ENCODE data around the gene SOX30.

SOX30 gene

DNA sequence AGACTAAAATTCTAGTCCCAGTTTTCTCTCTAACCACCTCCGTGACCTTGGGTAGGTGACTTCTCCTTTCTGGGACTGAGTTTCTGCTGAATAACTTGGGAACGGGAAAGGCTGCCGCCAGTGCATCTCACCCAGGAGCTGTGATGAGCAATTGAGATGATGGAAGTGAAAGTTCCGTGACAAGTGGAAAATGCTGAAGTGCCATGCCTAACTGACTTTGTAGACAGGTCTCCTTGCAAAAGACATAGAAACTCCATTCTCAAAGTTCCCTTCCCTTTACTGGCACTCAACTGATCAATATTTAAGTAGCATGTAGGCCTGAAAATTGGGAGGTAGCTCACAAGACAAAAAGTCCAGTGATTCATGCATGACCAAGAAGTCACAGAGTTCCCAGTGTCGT, 70.3 kb downstream of the SOX30 start:
- CTCF ChIA-PET: interaction anchor here (0.7 kb wide), 1 partner anchor 13 kb away, joined by 3 read pairs; no protein-coding TSS in a partner anchor
- TF ChIP-seq, protein P1, sequence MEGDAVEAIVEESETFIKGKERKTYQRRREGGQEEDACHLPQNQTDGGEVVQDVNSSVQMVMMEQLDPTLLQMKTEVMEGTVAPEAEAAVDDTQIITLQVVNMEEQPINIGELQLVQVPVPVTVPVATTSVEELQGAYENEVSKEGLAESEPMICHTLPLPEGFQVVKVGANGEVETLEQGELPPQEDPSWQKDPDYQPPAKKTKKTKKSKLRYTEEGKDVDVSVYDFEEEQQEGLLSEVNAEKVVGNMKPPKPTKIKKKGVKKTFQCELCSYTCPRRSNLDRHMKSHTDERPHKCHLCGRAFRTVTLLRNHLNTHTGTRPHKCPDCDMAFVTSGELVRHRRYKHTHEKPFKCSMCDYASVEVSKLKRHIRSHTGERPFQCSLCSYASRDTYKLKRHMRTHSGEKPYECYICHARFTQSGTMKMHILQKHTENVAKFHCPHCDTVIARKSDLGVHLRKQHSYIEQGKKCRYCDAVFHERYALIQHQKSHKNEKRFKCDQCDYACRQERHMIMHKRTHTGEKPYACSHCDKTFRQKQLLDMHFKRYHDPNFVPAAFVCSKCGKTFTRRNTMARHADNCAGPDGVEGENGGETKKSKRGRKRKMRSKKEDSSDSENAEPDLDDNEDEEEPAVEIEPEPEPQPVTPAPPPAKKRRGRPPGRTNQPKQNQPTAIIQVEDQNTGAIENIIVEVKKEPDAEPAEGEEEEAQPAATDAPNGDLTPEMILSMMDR (conservative IDR thresholded peaks at IDR 0.05; ENCODE audit: low read depth): no peak
- POLR2A ChIA-PET (ENCODE audit: low non-redundant PET): no interaction called here
- DNase-seq (ENCODE audit: low spot score): no peak
- no peak overlapping the region for H3K27ac ChIP-seq

DNA sequence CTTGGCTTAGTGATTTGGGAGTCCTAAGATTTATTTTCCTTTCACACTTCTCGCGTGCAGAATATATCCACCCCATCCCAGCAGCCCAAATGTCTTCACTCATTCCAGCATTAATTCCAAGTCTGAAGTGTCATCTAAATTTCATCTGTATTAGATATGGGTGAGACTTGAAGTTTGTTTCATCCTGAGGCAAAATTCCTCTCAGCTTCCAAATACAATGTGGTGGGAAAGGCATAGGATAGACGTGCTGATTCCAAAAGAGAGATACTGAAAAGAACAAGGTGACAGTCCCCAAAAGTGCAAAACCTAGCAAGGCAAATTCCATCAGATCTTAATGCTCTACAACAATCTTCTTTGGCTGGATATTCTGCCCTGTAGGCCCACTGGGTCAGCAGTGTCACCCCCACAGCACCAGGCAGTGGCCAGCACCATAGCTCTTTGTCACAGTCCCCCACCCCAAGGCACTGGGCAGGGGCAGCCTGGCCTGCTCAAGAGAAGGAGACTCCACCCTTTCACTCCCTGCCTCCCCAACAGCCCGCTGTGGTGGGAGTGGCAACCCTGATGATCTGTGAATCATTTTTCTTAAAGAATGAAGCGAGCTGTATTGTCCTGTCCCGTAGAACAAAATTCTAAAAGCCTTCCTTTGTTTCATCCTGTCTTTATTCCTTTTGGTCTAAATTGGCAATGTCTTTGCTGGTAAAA, 74.0 kb downstream of the SOX30 start:
- TF ChIP-seq, protein P1 (conservative IDR thresholded peaks at IDR 0.05; ENCODE audit: low read depth): no peak
- POLR2A ChIA-PET (ENCODE audit: low non-redundant PET): no interaction called here
- no peak for DNase-seq (ENCODE audit: low spot score)
- CTCF ChIA-PET: interaction anchor here (0.6 to 0.8 kb wide), 3 partner anchors 118 to 350 kb away, joined by 3 to 4 read pairs (median 4); partner anchors contain the start of gene NIPAL4
- H3K27ac ChIP-seq: no peak overlapping the region

DNA sequence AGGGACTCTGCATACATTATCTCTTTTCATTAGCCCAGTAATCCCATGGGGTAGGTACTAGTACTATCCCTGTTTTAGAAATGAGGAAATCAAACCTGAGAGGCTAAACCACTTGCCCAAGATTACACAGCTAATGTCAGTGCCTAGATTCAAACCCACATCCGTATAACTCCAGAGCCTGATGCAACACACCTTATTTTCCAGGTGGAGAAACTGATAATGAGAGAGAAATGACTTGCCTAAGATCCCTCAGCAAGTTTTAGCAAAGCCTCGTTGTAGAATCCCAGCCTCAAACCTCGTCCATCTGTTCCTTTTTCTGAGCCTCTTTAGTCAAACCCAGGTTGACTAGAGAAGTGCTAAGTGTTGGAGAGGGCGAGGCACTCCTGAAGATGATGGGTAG, 75.6 kb downstream of the SOX30 start:
- POLR2A ChIA-PET (ENCODE audit: low non-redundant PET): no interaction called here
- no peak overlapping the region for H3K27ac ChIP-seq
- TF ChIP-seq, protein P1 (conservative IDR thresholded peaks at IDR 0.05; ENCODE audit: low read depth): no peak
- DNase-seq (ENCODE audit: low spot score): no peak
- CTCF ChIA-PET: interaction anchor here (0.7 kb wide), 1 partner anchor 36 kb away, joined by 3 read pairs; no protein-coding TSS in a partner anchor
